Measurements from ENCODE around the gene CCDC146. TPM values are rescaled to one million over a fixed set of nuclear protein-coding genes. Genes with fewer than 3 reads are reported as not detected.
"Not testable (repeated sequence)": the region's sequence is repeated elsewhere in the genome, so short reads cannot be mapped to it uniquely, and the experiment has no call there.

The CCDC146 gene
- total and polyA plus RNA-seq, 2 of the 8 experiments (the other 6 are each of a cell fraction or from before 2014, with no cell fraction given), result 0.88 to 2.4 TPM

DNA sequence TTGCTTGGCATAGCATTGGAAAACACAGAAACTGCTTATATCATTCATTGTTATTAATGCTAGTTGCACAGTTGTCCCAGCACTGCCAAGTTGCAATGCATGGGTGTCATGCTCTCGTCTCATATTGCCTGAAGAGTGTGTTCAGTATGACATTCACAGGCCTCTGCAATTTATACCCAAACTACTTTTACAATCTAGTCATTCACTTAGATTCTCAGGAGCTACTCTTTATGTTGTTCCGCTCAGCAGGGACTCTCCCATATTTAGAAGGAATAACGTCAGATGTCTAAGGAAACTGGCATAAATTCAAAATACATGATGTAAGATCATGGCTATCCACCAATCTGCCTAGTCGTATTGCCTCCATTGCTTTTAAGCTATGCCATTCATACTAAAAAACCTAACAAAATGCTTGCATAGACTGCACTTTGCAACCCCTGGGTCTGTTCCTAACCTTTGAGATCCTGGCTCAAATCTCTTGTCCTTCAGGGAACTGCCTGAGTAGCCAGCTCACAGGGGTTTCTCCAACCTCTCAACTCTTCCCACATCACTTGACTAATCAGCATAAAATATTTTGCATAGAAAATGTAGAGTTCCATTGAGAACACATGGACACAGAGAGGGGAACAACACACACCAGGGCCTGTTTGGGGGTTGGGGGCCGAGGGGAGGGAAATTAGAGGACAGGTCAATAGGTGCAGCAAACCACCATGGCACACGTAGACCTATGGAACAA lies 50.2 kb downstream of the CCDC146 start:
- H3K23ac ChIP-seq (ENCODE audit: insufficient read length); H3K4ac ChIP-seq (replicated peaks; ENCODE audit: insufficient read length, low read depth, low read length); H3K36me3 ChIP-seq (ENCODE audit: control insufficient read depth in 2 of 4, insufficient read depth in 4 of 4, low read length in 3 of 4); H3K18ac ChIP-seq (ENCODE audit: extremely low read depth, low read length); H2BK120ac ChIP-seq (replicated peaks; ENCODE audit: low read depth, low read length); H3K79me2 ChIP-seq (ENCODE audit: control insufficient read depth in 1 of 2, insufficient read depth in 2 of 2, low read length in 2 of 2); H2AFZ ChIP-seq (ENCODE audit: low read length); POLR2A ChIA-PET (ENCODE audit: partially characterized antibody); FAIRE-seq; H3K4me1 ChIP-seq (replicated peaks in 1 of 4; ENCODE audit: control insufficient read depth in 3 of 4, insufficient read depth in 4 of 4, low read length in 3 of 4); H3K14ac ChIP-seq (ENCODE audit: insufficient read length); H4K5ac ChIP-seq (ENCODE audit: insufficient read length, low read depth, low read length); H3K79me1 ChIP-seq (ENCODE audit: low read depth, low read length); H3K56ac ChIP-seq (replicated peaks; ENCODE audit: insufficient read length, low read depth, low read length); H3K9me3 ChIP-seq (ENCODE audit: insufficient read depth in 2 of 2, low read depth in 1 of 2, low read length in 1 of 2); H4K20me1 ChIP-seq (replicated peaks in 1 of 2; ENCODE audit: control insufficient read depth in 1 of 2, insufficient read depth in 2 of 2, low read length in 2 of 2); H3K4me2 ChIP-seq (ENCODE audit: insufficient read depth in 1 of 2, low read depth in 2 of 2, low read length in 2 of 2); H2BK15ac ChIP-seq (ENCODE audit: low read length); H2BK5ac ChIP-seq (ENCODE audit: low read depth, low read length); H2BK12ac ChIP-seq (ENCODE audit: low read depth, low read length); H4K8ac ChIP-seq (ENCODE audit: extremely low read depth, insufficient read depth, low read length); H3K27ac ChIP-seq (ENCODE audit: low read depth, low read length); H3K9ac ChIP-seq (replicated peaks in 1 of 4; ENCODE audit: extremely low read depth in 1 of 4, low read depth in 3 of 4, low read length in 3 of 4); H3K27me3 ChIP-seq (replicated peaks in 1 of 4; ENCODE audit: control insufficient read depth in 3 of 4, extremely low read depth in 1 of 4, insufficient read depth in 3 of 4, low read length in 3 of 4); DNase-seq (ENCODE audit: low read depth in 1 of 2, low spot score in 2 of 2); CTCF ChIA-PET (ENCODE audit: partially characterized antibody); H4K91ac ChIP-seq (replicated peaks; ENCODE audit: insufficient read length, low read length); H2AK5ac ChIP-seq (ENCODE audit: low read depth, low read length); H2BK20ac ChIP-seq (ENCODE audit: low read length); H3K4me3 ChIP-seq (ENCODE audit: extremely low read depth in 1 of 4, insufficient read depth in 2 of 4, low read depth in 3 of 4, low read length in 4 of 4); H3K23me2 ChIP-seq (ENCODE audit: low read depth, low read length): not testable (repeated sequence)
- 90% methylated on average over 6 of the region's 6 CpGs; no CpG with 5 or more reads in 1 of the 2 experiments for WGBS, 2 experiments (ENCODE audit: extremely low coverage in 1 of 2, insufficient coverage in 1 of 2, insufficient read length in 1 of 2, insufficient replicate concordance in 2 of 2, low coverage in 1 of 2, low lambda C conversion rate in 2 of 2, missing lambda C conversion rate in 1 of 2)

DNA sequence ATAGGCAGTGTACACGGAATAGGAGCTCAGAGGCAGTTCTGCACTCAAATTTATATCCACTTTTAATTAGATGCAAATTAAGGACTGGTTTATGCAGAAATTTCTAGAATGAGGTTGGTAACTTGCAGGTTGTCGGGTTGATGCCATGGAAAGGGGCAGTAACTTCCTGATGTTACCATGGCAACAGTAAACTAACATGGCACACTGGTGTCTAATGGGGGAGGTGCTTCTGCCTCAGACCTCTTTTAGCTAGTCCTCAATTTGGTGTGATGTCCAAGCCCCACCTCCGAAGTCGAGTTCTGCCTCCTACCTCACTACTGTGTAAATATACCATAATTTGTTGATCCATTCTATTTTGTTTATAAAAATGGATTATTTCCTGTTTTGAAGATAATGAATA lies 52.0 kb downstream of the CCDC146 start:
- H3K27me3 ChIP-seq (replicated peaks in 1 of 4; ENCODE audit: control insufficient read depth in 3 of 4, extremely low read depth in 1 of 4, insufficient read depth in 3 of 4, low read length in 3 of 4); H2AFZ ChIP-seq (ENCODE audit: low read length); H3K23ac ChIP-seq (ENCODE audit: insufficient read length); H3K56ac ChIP-seq (replicated peaks; ENCODE audit: insufficient read length, low read depth, low read length); H4K5ac ChIP-seq (ENCODE audit: insufficient read length, low read depth, low read length); H2BK5ac ChIP-seq (ENCODE audit: low read depth, low read length); H3K9me3 ChIP-seq (ENCODE audit: insufficient read depth in 2 of 2, low read depth in 1 of 2, low read length in 1 of 2); H3K18ac ChIP-seq (ENCODE audit: extremely low read depth, low read length); POLR2A ChIA-PET (ENCODE audit: partially characterized antibody); H3K36me3 ChIP-seq (ENCODE audit: control insufficient read depth in 2 of 4, insufficient read depth in 4 of 4, low read length in 3 of 4); H2BK15ac ChIP-seq (ENCODE audit: low read length); H3K14ac ChIP-seq (ENCODE audit: insufficient read length); CTCF ChIA-PET (ENCODE audit: partially characterized antibody); H3K79me1 ChIP-seq (ENCODE audit: low read depth, low read length); H3K23me2 ChIP-seq (ENCODE audit: low read depth, low read length); H3K4me3 ChIP-seq (ENCODE audit: extremely low read depth in 1 of 4, insufficient read depth in 2 of 4, low read depth in 3 of 4, low read length in 4 of 4); H2BK20ac ChIP-seq (ENCODE audit: low read length); H4K91ac ChIP-seq (replicated peaks; ENCODE audit: insufficient read length, low read length); H4K8ac ChIP-seq (ENCODE audit: extremely low read depth, insufficient read depth, low read length); H3K4me1 ChIP-seq (replicated peaks in 1 of 4; ENCODE audit: control insufficient read depth in 3 of 4, insufficient read depth in 4 of 4, low read length in 3 of 4); H2BK120ac ChIP-seq (replicated peaks; ENCODE audit: low read depth, low read length); H3K4ac ChIP-seq (replicated peaks; ENCODE audit: insufficient read length, low read depth, low read length); H3K79me2 ChIP-seq (ENCODE audit: control insufficient read depth in 1 of 2, insufficient read depth in 2 of 2, low read length in 2 of 2); H4K20me1 ChIP-seq (replicated peaks in 1 of 2; ENCODE audit: control insufficient read depth in 1 of 2, insufficient read depth in 2 of 2, low read length in 2 of 2); DNase-seq (ENCODE audit: low read depth in 1 of 2, low spot score in 2 of 2); H3K27ac ChIP-seq (ENCODE audit: low read depth, low read length); H2BK12ac ChIP-seq (ENCODE audit: low read depth, low read length); H2AK5ac ChIP-seq (ENCODE audit: low read depth, low read length); H3K4me2 ChIP-seq (ENCODE audit: insufficient read depth in 1 of 2, low read depth in 2 of 2, low read length in 2 of 2); H3K9ac ChIP-seq (replicated peaks in 1 of 4; ENCODE audit: extremely low read depth in 1 of 4, low read depth in 3 of 4, low read length in 3 of 4): not testable (repeated sequence)
- FAIRE-seq, result peak; percentile 42
- WGBS, 2 experiments (ENCODE audit: extremely low coverage in 1 of 2, insufficient coverage in 1 of 2, insufficient read length in 1 of 2, insufficient replicate concordance in 2 of 2, low coverage in 1 of 2, low lambda C conversion rate in 2 of 2, missing lambda C conversion rate in 1 of 2), result 74% methylated on average over 3 of the region's 4 CpGs; no CpG with 5 or more reads in 1 of the 2 experiments

Measured in H1 (cell line).